ENCODE measurements around the gene LOXL1. TPM values are rescaled to one million over a fixed set of nuclear protein-coding genes. Genes with fewer than 3 reads are reported as not detected.

Gene LOXL1
- total and polyA plus RNA-seq, 2 of the 4 experiments (the other 2 are of a cell fraction) = 148 to 332 TPM

- TF ChIP-seq CTCF (conservative IDR thresholded peaks at IDR 0.05; ENCODE audit: low read depth, low read length) = no peak
Observed at GRCh38 chr15:73904026-73904815, 22.0 kb upstream of the LOXL1 start (continued).

GRCh38 chr15:73905225-73905827, 20.9 kb upstream of the LOXL1 start:
- Histone ChIP-seq H3K4ac (ENCODE audit: low read depth, low read length) (no peak overlapping the region), H2BK120ac (ENCODE audit: low read depth, low read length) (no peak overlapping the region), H2BK5ac (ENCODE audit: low read depth, low read length, poor library complexity, severe bottlenecking) (no peak overlapping the region), H4K5ac (ENCODE audit: low read depth, low read length) (no peak overlapping the region), H3K27ac (ENCODE audit: insufficient read depth, low read length) (no peak overlapping the region), H2AFZ (replicated peaks; ENCODE audit: low read length, poor library complexity) (no peak overlapping the region), H3K36me3 (ENCODE audit: control insufficient read depth, insufficient read depth, low read length) (no peaks in the 10 kb centered on the region), H3K27me3 (ENCODE audit: control insufficient read depth, insufficient read depth, low read length) (no peaks in the 10 kb centered on the region), H3K79me1 (ENCODE audit: low read depth in 1 of 2, low read length in 2 of 2) (no peaks in the 10 kb centered on the region), H3K4me1 (ENCODE audit: control insufficient read depth, insufficient read depth, low read length) (peaks cover 8% of the 10 kb centered on the region), H4K91ac (ENCODE audit: insufficient read depth, low read depth, low read length) (no peak overlapping the region), H3K4me2 (ENCODE audit: low read depth, low read length) (no peak overlapping the region), H4K8ac (ENCODE audit: low read depth in 2 of 2, low read length in 2 of 2) (no peak overlapping the region), H2AK9ac (replicated peaks; ENCODE audit: low read depth, low read length, poor library complexity) (no peak overlapping the region), H3K14ac (replicated peaks; ENCODE audit: low read depth, low read length) (no peak overlapping the region), H3K18ac (ENCODE audit: low read depth, low read length) (no peak overlapping the region), H2BK15ac (ENCODE audit: low read depth, low read length) (no peak overlapping the region), H3K56ac (ENCODE audit: extremely low read depth, insufficient read depth, low read length) (no peak overlapping the region), H2BK20ac (ENCODE audit: low read depth, low read length) (no peak overlapping the region), H3K9me3 (ENCODE audit: control insufficient read depth, insufficient read depth, low read length) (no peaks in the 10 kb centered on the region), H4K20me1 (ENCODE audit: insufficient read depth, low read length) (no peaks in the 10 kb centered on the region; the same call in 1 of the 2 replicates), H2AK5ac (ENCODE audit: low read depth, low read length) (no peak overlapping the region), H3K9me1 (ENCODE audit: insufficient read depth, low read length) (peaks cover 7% of the 10 kb centered on the region), H3K9ac (ENCODE audit: low read depth, low read length) (no peak overlapping the region), H3K4me3 (ENCODE audit: insufficient read depth, low read depth, low read length) (no peak overlapping the region), H3K23ac (ENCODE audit: low read depth, low read length) (no peak overlapping the region)
- dilution Hi-C loops (cut with HindIII; ENCODE audit: low sequenced_read_pairs, unreplicated experiment) = no loop called here
- CTCF ChIA-PET = no interaction called here
- ATAC-seq (ENCODE audit: low read depth) = no peak
- no CpG with 5 or more reads among the region's 3 CpGs for WGBS, 2 experiments (ENCODE audit: extremely low coverage in 2 of 2, insufficient read length in 1 of 2)
- no peak for DNase-seq
- in situ Hi-C loops (cut with MboI; ENCODE audit: low sequenced_read_pairs) = loop anchor here (5.0 kb wide), 1 partner anchor 33 kb away; the partner anchor contains the start of gene TBC1D21
- no TSS peak for BruUV-seq (replicated peaks)
- POLR2A ChIA-PET (ENCODE audit: unreplicated experiment) = interaction anchor here (0.6 to 1.0 kb wide), 2 partner anchors 19 to 34 kb away, joined by 3 read pairs; no protein-coding TSS in a partner anchor
- intact Hi-C loops (cut with micrococcal nuclease) = no loop called here
- TF ChIP-seq CEBPB (IDR thresholded peaks at IDR 0.05; ENCODE audit: low read depth, low read length) (no peak), MAFK (IDR thresholded peaks at IDR 0.05; ENCODE audit: low read depth, low read length) (peak; percentile 96)
